PFSK-1 (cell line): Measurements from ENCODE around the gene PRKAA1. TPM values are rescaled to one million over a fixed set of nuclear protein-coding genes. Genes with fewer than 3 reads are reported as not detected.

Experiments
- FOXP2 ChIP-seq: optimal IDR thresholded peaks from 2 replicates; pipeline ENCODE3; 2011; ENCODE audit warnings: borderline replicate concordance, control low read depth, inconsistent platforms; ENCODE audit not compliant: insufficient read depth; ENCODE audit errors: extremely low read length, extremely low read depth
- POLR2AphosphoS5 ChIP-seq: IDR thresholded peaks from 2 replicates; pipeline ENCODE4 v1.6.1; 2012; ENCODE audit warnings: low read depth, mild to moderate bottlenecking, control low read depth, low read length, moderate library complexity
- SIN3A ChIP-seq: IDR thresholded peaks from 2 replicates; pipeline ENCODE4 v1.6.1; 2012; ENCODE audit warnings: mild to moderate bottlenecking, low read length, moderate library complexity, borderline replicate concordance; ENCODE audit not compliant: insufficient read depth
- TAF1 ChIP-seq: IDR thresholded peaks from 2 replicates; pipeline ENCODE4 v1.6.1; 2012; ENCODE audit warnings: low read length, control low read depth, borderline replicate concordance; ENCODE audit not compliant: insufficient read depth
- polyA plus RNA-seq: library from polyadenylated mRNA; unstranded; fragments of >200 nt; gene quantifications from one replicate; pipeline ENCODE4 v1.2.1, GENCODE V29; 2012; ENCODE audit warnings: low read depth, missing spikeins; ENCODE audit not compliant: insufficient read length
- TF ChIP-seq, protein P1 (sequence below), 2 experiments: IDR thresholded peaks; 2 replicates each; pipeline versions ENCODE4 v1.6.1 to v1.8.0; 2011 to 2012; ENCODE audit warnings: low read depth in 2 of 2, low read length in 2 of 2, control low read depth in 1 of 2, inconsistent platforms in 1 of 2, mild to moderate bottlenecking in 1 of 2, moderate library complexity in 1 of 2; ENCODE audit not compliant: insufficient read depth in 1 of 2

PRKAA1 gene
- polyA plus RNA-seq = 43.2 TPM

GRCh38 chr5:40798012-40798800 lies at the start of gene PRKAA1:
TSS of gene PRKAA1 (minus strand) at chr5:40798374. CDS start at chr5:40798189, 185 bp downstream.
- TF ChIP-seq TAF1 = peak; percentile 76
- TF ChIP-seq FOXP2 = peak; percentile 70
- peak; percentile 77 for TF ChIP-seq POLR2AphosphoS5
- TF ChIP-seq, protein P1, sequence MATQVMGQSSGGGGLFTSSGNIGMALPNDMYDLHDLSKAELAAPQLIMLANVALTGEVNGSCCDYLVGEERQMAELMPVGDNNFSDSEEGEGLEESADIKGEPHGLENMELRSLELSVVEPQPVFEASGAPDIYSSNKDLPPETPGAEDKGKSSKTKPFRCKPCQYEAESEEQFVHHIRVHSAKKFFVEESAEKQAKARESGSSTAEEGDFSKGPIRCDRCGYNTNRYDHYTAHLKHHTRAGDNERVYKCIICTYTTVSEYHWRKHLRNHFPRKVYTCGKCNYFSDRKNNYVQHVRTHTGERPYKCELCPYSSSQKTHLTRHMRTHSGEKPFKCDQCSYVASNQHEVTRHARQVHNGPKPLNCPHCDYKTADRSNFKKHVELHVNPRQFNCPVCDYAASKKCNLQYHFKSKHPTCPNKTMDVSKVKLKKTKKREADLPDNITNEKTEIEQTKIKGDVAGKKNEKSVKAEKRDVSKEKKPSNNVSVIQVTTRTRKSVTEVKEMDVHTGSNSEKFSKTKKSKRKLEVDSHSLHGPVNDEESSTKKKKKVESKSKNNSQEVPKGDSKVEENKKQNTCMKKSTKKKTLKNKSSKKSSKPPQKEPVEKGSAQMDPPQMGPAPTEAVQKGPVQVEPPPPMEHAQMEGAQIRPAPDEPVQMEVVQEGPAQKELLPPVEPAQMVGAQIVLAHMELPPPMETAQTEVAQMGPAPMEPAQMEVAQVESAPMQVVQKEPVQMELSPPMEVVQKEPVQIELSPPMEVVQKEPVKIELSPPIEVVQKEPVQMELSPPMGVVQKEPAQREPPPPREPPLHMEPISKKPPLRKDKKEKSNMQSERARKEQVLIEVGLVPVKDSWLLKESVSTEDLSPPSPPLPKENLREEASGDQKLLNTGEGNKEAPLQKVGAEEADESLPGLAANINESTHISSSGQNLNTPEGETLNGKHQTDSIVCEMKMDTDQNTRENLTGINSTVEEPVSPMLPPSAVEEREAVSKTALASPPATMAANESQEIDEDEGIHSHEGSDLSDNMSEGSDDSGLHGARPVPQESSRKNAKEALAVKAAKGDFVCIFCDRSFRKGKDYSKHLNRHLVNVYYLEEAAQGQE (IDR thresholded peaks at IDR 0.05; ENCODE audit: insufficient read depth in 1 of 2, low read depth in 2 of 2, low read length in 2 of 2) = no peak
- TF ChIP-seq SIN3A = peak; percentile 39; the same call in 1 of the 2 replicates

DNA sequence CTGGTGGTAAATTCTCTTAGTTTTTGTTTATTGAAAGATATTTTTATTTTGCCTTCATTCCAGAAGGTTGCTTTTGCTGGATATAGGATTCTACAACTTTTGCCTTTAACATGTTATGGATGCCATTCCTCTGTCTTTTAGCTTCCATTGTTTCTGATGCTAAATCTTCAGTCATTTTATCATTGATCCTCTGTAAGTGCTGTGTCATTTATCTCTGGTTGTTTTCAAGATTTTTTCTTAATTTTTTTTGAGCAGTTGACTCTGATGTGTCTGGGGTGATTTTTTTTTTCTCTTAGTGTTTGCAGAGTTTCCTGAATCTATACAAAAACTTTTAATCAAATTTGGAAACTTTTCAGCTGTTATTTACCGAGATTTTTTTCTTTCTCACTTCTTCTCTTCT lies 49.4 kb upstream of the PRKAA1 start:
- no peak for TF ChIP-seq TAF1
- TF ChIP-seq POLR2AphosphoS5 = no peak
- TF ChIP-seq, protein P1 (IDR thresholded peaks at IDR 0.05; ENCODE audit: insufficient read depth in 1 of 2, low read depth in 2 of 2, low read length in 2 of 2) = no peak
- no peak for TF ChIP-seq SIN3A
- no peak for TF ChIP-seq FOXP2

- TF ChIP-seq, protein P1 (IDR thresholded peaks at IDR 0.05; ENCODE audit: insufficient read depth in 1 of 2, low read depth in 2 of 2, low read length in 2 of 2) = no peak
- TF ChIP-seq TAF1 = no peak
- TF ChIP-seq FOXP2 = no peak
- no peak for TF ChIP-seq POLR2AphosphoS5
- no peak for TF ChIP-seq SIN3A
Measured at GRCh38 chr5:40846371-40846770, 48.2 kb upstream of the PRKAA1 start.

- TF ChIP-seq SIN3A (no peak), FOXP2 (no peak), TAF1 (no peak), POLR2AphosphoS5 (no peak)
- TF ChIP-seq, protein P1 (IDR thresholded peaks at IDR 0.05; ENCODE audit: insufficient read depth in 1 of 2, low read depth in 2 of 2, low read length in 2 of 2) = no peak
Measured at GRCh38 chr5:40844565-40844964, 46.4 kb upstream of the PRKAA1 start.

DNA sequence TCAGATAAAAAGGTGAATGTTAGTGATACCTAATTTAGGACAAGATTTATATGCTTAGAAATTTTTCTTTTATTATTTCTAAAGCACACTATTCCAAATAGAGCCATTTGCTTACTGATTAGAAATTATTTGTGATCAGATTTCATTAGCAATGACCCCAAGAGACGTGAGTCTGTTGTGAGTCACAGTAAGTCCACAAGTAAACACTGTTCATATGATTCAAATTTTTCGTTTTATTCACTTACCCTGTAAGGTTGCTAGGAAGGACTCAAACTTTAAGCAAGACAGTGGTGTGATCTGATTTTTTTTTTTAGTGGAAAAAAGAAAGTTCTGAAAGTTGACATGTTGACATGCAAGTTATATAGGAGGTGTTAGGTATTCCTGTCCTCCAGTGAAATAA lies 44.2 kb upstream of the PRKAA1 start:
- TF ChIP-seq, protein P1 (IDR thresholded peaks at IDR 0.05; ENCODE audit: insufficient read depth in 1 of 2, low read depth in 2 of 2, low read length in 2 of 2) = no peak
- TF ChIP-seq POLR2AphosphoS5 = no peak
- no peak for TF ChIP-seq FOXP2
- no peak for TF ChIP-seq TAF1
- TF ChIP-seq SIN3A = no peak
